Osteoblast (primary cell): ENCODE data around the gene PTPRD. TPM values are rescaled to one million over a fixed set of nuclear protein-coding genes. Genes with fewer than 3 reads are reported as not detected.

Experiments
- DNase-seq: peaks from one replicate; pipeline ENCODE4 v3.0.0; 2011; ENCODE audit warnings: low spot score, mixed read lengths; ENCODE audit not compliant: insufficient read length; ENCODE audit errors: missing footprints
- H2AFZ ChIP-seq: 2 replicates; pipeline ENCODE4 v1.6.0; 2011; ENCODE audit warnings: mild to moderate bottlenecking, low read length
- H3K27ac ChIP-seq: 2 replicates; pipeline ENCODE4 v1.5.1; 2011; ENCODE audit warnings: mild to moderate bottlenecking, low read depth, low read length, moderate library complexity
- H3K27me3 ChIP-seq: 2 replicates; pipeline ENCODE4 v1.6.0; 2012; ENCODE audit warnings: mild to moderate bottlenecking, control low read depth, inconsistent platforms, low read length, moderate library complexity; ENCODE audit not compliant: insufficient read depth
- H3K36me3 ChIP-seq: 2 replicates; pipeline ENCODE4 v1.5.1; 2011; ENCODE audit warnings: mild to moderate bottlenecking, low read length, control low read depth, moderate library complexity; ENCODE audit not compliant: insufficient read depth
- H3K4me1 ChIP-seq: 2 replicates; pipeline ENCODE4 v1.5.1; 2011; ENCODE audit warnings: mild to moderate bottlenecking, low read length, control low read depth, moderate library complexity; ENCODE audit not compliant: insufficient read depth
- H3K4me2 ChIP-seq: 2 replicates; pipeline ENCODE4 v1.6.0; 2011; ENCODE audit warnings: mild to moderate bottlenecking, low read length; ENCODE audit not compliant: insufficient read depth
- H3K4me3 ChIP-seq: fragments of 200-600 bp; sonication (generic); 3 replicates; pipeline ENCODE4 v1.5.1; 2012; ENCODE audit warnings: mild to moderate bottlenecking, low read length, inconsistent platforms; ENCODE audit not compliant: insufficient read depth
- H3K79me2 ChIP-seq: 2 replicates; pipeline ENCODE4 v1.6.0; 2012; ENCODE audit warnings: mild to moderate bottlenecking, low read length, control low read depth, inconsistent platforms; ENCODE audit not compliant: insufficient read depth
- H3K9me3 ChIP-seq: 2 replicates; pipeline ENCODE4 v1.5.1; 2011; ENCODE audit warnings: low read depth, low read length, control low read depth
- H4K20me1 ChIP-seq: 2 replicates; pipeline ENCODE4 v1.6.0; 2012; ENCODE audit warnings: mild to moderate bottlenecking, low read length, control low read depth; ENCODE audit not compliant: insufficient read depth
- CTCF ChIP-seq: IDR thresholded peaks from 2 replicates; pipeline ENCODE4 v1.5.1; 2011; ENCODE audit warnings: mild to moderate bottlenecking, low read depth, low read length, moderate library complexity; ENCODE audit errors: extremely low read depth
- total RNA-seq: library from RNA; depleted of rRNA; stranded (reverse); fragments of >200 nt; gene quantifications from 2 replicates; pipeline ENCODE4 v1.2.3, GENCODE V29; 2012

PTPRD gene
- total RNA-seq, 1 donor, result 23.9 TPM

- H4K20me1 ChIP-seq, result no peaks in the 10 kb centered on the region
- no peaks in the 10 kb centered on the region for H3K27me3 ChIP-seq
- TF ChIP-seq CTCF, result no peak
- H3K36me3 ChIP-seq, result no peaks in the 10 kb centered on the region
- H3K4me3 ChIP-seq, result no peak overlapping the region
- no peak overlapping the region for H3K27ac ChIP-seq
- H3K79me2 ChIP-seq, result no peaks in the 10 kb centered on the region
- DNase-seq, result no peak
- peaks cover 2% of the 10 kb centered on the region for H3K9me3 ChIP-seq
- no peak overlapping the region for H2AFZ ChIP-seq
- H3K4me1 ChIP-seq, result no peaks in the 10 kb centered on the region
- no peak overlapping the region for H3K4me2 ChIP-seq
These were observed 533.4 kb downstream of the PTPRD start for GRCh38 chr9:10079284-10079964.

- Histone ChIP-seq H3K4me3 (no peak overlapping the region), H3K9me3 (peaks cover 2% of the 10 kb centered on the region), H3K36me3 (no peaks in the 10 kb centered on the region), H3K4me2 (no peak overlapping the region), H4K20me1 (no peaks in the 10 kb centered on the region), H3K4me1 (no peaks in the 10 kb centered on the region), H2AFZ (no peak overlapping the region), H3K79me2 (no peaks in the 10 kb centered on the region), H3K27ac (no peak overlapping the region), H3K27me3 (no peaks in the 10 kb centered on the region)
- DNase-seq, result no peak
- no peak for TF ChIP-seq CTCF
These were observed 541.2 kb downstream of the PTPRD start for GRCh38 chr9:10071579-10071978.

- TF ChIP-seq CTCF, result no peak
- H3K4me2 ChIP-seq, result no peak overlapping the region
- H2AFZ ChIP-seq, result no peak overlapping the region
- H3K27me3 ChIP-seq, result no peaks in the 10 kb centered on the region
- H3K27ac ChIP-seq, result no peak overlapping the region
- no peaks in the 10 kb centered on the region for H3K36me3 ChIP-seq
- H3K4me1 ChIP-seq, result no peaks in the 10 kb centered on the region
- H3K4me3 ChIP-seq, result no peak overlapping the region
- no peak for DNase-seq
- no peaks in the 10 kb centered on the region for H3K79me2 ChIP-seq
- no peaks in the 10 kb centered on the region for H4K20me1 ChIP-seq
- no peaks in the 10 kb centered on the region for H3K9me3 ChIP-seq
These were observed 550.0 kb downstream of the PTPRD start for GRCh38 chr9:10062629-10063395.

- DNase-seq, result no peak
- no peak overlapping the region for H3K4me2 ChIP-seq
- TF ChIP-seq CTCF, result no peak
- no peaks in the 10 kb centered on the region for H3K79me2 ChIP-seq
- H3K27ac ChIP-seq, result no peak overlapping the region
- H4K20me1 ChIP-seq, result no peaks in the 10 kb centered on the region
- no peaks in the 10 kb centered on the region for H3K4me1 ChIP-seq
- no peaks in the 10 kb centered on the region for H3K27me3 ChIP-seq
- no peaks in the 10 kb centered on the region for H3K9me3 ChIP-seq
- H2AFZ ChIP-seq, result no peak overlapping the region
- H3K36me3 ChIP-seq, result no peaks in the 10 kb centered on the region
- no peak overlapping the region for H3K4me3 ChIP-seq
These were observed 553.8 kb downstream of the PTPRD start for GRCh38 chr9:10059044-10059443.
